DOHH2 (cell line): ENCODE measurements around the gene RAB17.

Source experiments
- H3F3A ChIP-seq: fragments of 200-600 bp; sonication (generic), shearing (Covaris generic); 2 replicates; pipeline ENCODE4 v1.6.0; 2016; ENCODE audit warnings: antibody characterized with exemption, mild to moderate bottlenecking; ENCODE audit not compliant: control insufficient read depth, insufficient read depth
- H3K27ac ChIP-seq: fragments of 200-600 bp; sonication (generic); 2 replicates; pipeline ENCODE4 v1.5.1; 2014; ENCODE audit warnings: low read depth, mild to moderate bottlenecking, low read length, moderate library complexity
- H3K27me3 ChIP-seq: fragments of 200-600 bp; sonication (generic); 2 replicates; pipeline ENCODE4 v1.6.1; 2014; ENCODE audit warnings: mild to moderate bottlenecking, low read length, mixed read lengths; ENCODE audit not compliant: control insufficient read depth
- H3K36me3 ChIP-seq: fragments of 200-600 bp; sonication (generic); 2 replicates; pipeline ENCODE4 v1.6.1; 2014; ENCODE audit warnings: mild to moderate bottlenecking, low read length, moderate library complexity, mixed read lengths; ENCODE audit not compliant: control insufficient read depth
- H3K4me1 ChIP-seq: fragments of 200-600 bp; sonication (generic); 2 replicates; pipeline ENCODE4 v1.6.1; 2014; ENCODE audit warnings: mild to moderate bottlenecking, low read length, mixed read lengths; ENCODE audit not compliant: control insufficient read depth
- H3K4me2 ChIP-seq: fragments of 200-600 bp; sonication (generic); 2 replicates; pipeline ENCODE4 v1.6.0; 2014; ENCODE audit warnings: mild to moderate bottlenecking, low read length, moderate library complexity
- H3K4me3 ChIP-seq: fragments of 200-600 bp; sonication (generic); 2 replicates; pipeline ENCODE4 v1.5.1; 2014; ENCODE audit warnings: mild to moderate bottlenecking, low read length, mixed read lengths
- H3K79me2 ChIP-seq: fragments of 200-600 bp; sonication (generic); 2 replicates; pipeline ENCODE4 v1.6.1; 2014; ENCODE audit warnings: mild to moderate bottlenecking, low read length, mixed read lengths; ENCODE audit not compliant: control insufficient read depth
- H3K9me2 ChIP-seq: fragments of 200-600 bp; sonication (generic); replicated peaks from 2 replicates; pipeline ENCODE4 v1.6.1; 2014; ENCODE audit warnings: mild to moderate bottlenecking, low read length, mixed read lengths; ENCODE audit not compliant: control insufficient read depth
- H3K9me3 ChIP-seq: fragments of 200-600 bp; sonication (generic); 2 replicates; pipeline ENCODE4 v1.6.1; 2014; ENCODE audit warnings: antibody characterized with exemption, low read length, mixed read lengths; ENCODE audit not compliant: control insufficient read depth, insufficient read depth
- H4K20me1 ChIP-seq: fragments of 200-600 bp; sonication (generic); 2 replicates; pipeline ENCODE4 v1.6.0; 2014; ENCODE audit warnings: low read depth, mild to moderate bottlenecking, antibody characterized with exemption, low read length, moderate library complexity; ENCODE audit not compliant: control insufficient read depth, insufficient read depth
- CTCF ChIP-seq: fragments of 200-600 bp; sonication (generic); IDR thresholded peaks from one replicate; pipeline ENCODE4 v1.5.1; 2014; ENCODE audit warnings: antibody characterized with exemption, mild to moderate bottlenecking, low read depth, low read length; ENCODE audit not compliant: poor library complexity, severe bottlenecking
- EZH2phosphoT487 ChIP-seq: fragments of 200-600 bp; sonication (generic); IDR thresholded peaks from 2 replicates; pipeline ENCODE4 v1.6.1; 2017; ENCODE audit warnings: borderline replicate concordance, mild to moderate bottlenecking, antibody characterized with exemption, low read length, moderate library complexity, mixed read lengths

RAB17 gene

GRCh38 chr2:237546040-237546875 lies 44.3 kb downstream of the RAB17 start:
- Histone ChIP-seq H3K36me3 (no peaks in the 10 kb centered on the region), H3K27ac (no peak overlapping the region), H4K20me1 (no peaks in the 10 kb centered on the region), H3K9me2 (no peaks in the 10 kb centered on the region), H3K4me2 (no peak overlapping the region), H3K4me3 (no peak overlapping the region), H3F3A (no peaks in the 10 kb centered on the region), H3K79me2 (no peaks in the 10 kb centered on the region), H3K9me3 (no peaks in the 10 kb centered on the region), H3K27me3 (0 out of 2 replicates have a peak, but pooled peaks cover 1% of the 10 kb centered on the region), H3K4me1 (0 out of 2 replicates have a peak, but pooled peaks cover 4% of the 10 kb centered on the region)
- TF ChIP-seq CTCF: no peak
- TF ChIP-seq EZH2phosphoT487: no peak

GRCh38 chr2:237542001-237542704 lies 48.4 kb downstream of the RAB17 start:
- Histone ChIP-seq H3K27me3 (no peaks in the 10 kb centered on the region), H3K9me3 (no peaks in the 10 kb centered on the region), H3K27ac (no peak overlapping the region), H4K20me1 (no peaks in the 10 kb centered on the region), H3K9me2 (no peaks in the 10 kb centered on the region), H3K79me2 (no peaks in the 10 kb centered on the region), H3K4me3 (no peak overlapping the region), H3F3A (no peaks in the 10 kb centered on the region), H3K4me1 (no peaks in the 10 kb centered on the region), H3K36me3 (no peaks in the 10 kb centered on the region), H3K4me2 (no peak overlapping the region)
- no peak for TF ChIP-seq EZH2phosphoT487
- no peak for TF ChIP-seq CTCF

GRCh38 chr2:237541243-237541642 lies 49.3 kb downstream of the RAB17 start:
- H3K79me2 ChIP-seq: no peaks in the 10 kb centered on the region
- H3K9me2 ChIP-seq: no peaks in the 10 kb centered on the region
- H3K4me3 ChIP-seq: no peak overlapping the region
- H3K9me3 ChIP-seq: no peaks in the 10 kb centered on the region
- no peaks in the 10 kb centered on the region for H3K36me3 ChIP-seq
- H3K27ac ChIP-seq: no peak overlapping the region
- H3F3A ChIP-seq: no peaks in the 10 kb centered on the region
- no peaks in the 10 kb centered on the region for H3K4me1 ChIP-seq
- H3K4me2 ChIP-seq: no peak overlapping the region
- no peaks in the 10 kb centered on the region for H3K27me3 ChIP-seq
- TF ChIP-seq CTCF: no peak
- TF ChIP-seq EZH2phosphoT487: no peak
- H4K20me1 ChIP-seq: no peaks in the 10 kb centered on the region
